Measurements from ENCODE around the gene CFAP43.
A peak's percentile ranks its signal among the peaks of the same experiment; 100 is the strongest.

CFAP43 gene

DNA sequence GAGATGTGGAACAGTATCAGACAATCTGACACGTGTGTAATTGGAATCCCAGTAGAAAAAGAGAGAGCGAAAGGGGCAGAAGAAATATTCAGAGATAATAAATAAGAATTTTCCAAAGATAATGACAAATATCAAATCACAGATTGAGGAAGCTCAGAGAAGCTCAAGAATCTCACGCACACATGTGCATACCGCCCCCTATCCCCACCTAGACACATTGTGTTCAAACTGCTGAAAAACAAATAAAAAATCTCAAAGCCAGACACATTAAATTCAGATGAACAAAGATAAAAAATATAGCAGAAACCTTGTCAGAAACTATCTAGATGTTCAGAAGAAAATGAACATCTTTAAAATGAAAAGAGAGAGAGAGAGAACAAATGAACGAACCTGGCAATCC, 92.9 kb downstream of the CFAP43 start:
- no peak for DNase-seq

DNA sequence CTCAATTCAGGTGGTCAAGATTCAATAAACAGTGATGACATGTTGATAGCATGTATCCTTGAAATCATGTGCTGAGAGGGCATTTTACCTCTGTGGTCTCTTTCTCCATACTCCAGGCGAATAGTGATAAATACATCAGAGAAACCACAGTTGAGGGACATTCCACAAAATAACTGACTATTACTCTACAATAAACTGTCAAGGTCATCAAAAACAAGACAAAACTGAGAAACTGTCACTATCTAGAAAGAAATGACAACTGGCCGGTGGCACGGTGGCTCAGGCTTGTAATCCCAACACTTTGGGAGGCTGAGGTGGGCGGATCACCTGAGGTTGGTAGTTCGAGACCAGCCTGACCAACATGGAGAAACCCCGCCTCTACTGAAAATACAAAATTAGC, 94.0 kb downstream of the CFAP43 start:
- DNase-seq = no peak

DNA sequence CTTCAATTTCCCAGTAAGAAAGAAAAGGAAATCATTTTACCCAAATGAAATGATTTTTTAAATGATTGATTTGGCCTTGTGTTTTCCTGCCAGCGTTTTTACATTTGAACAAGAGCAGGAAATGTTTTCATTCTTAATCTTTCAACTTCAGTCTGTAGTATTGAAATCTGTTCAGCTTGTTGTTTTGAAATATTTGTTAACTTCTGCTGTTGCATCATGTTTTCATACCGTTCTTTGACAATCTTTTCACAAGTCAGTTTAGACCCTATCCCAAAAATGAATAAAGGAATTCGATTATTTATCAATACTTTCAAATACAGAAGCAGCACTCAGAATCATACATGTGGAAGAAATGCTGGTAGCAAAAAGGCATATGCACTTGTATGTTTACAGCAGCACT, 102.1 kb downstream of the CFAP43 start:
- no peak for DNase-seq

DNA sequence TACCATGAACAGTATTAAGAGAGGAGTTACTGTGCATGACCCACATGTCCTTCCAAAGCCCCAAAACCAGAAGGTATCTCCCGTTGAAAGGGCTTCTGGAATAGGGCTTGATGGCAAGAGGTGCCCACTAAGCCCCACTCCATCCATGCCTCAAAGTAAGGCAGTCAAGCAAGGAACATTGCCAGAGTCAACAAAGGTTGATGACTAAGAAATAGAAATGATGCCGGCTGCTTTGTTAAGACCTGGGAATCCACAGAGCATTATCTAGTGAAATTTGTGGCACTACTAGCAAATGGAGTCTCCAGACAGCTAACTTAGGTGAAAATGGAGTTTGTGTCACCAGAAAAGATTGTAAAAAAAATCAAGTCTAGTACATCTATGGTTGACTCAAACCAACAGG, 104.0 kb downstream of the CFAP43 start:
- no peak for DNase-seq

DNA sequence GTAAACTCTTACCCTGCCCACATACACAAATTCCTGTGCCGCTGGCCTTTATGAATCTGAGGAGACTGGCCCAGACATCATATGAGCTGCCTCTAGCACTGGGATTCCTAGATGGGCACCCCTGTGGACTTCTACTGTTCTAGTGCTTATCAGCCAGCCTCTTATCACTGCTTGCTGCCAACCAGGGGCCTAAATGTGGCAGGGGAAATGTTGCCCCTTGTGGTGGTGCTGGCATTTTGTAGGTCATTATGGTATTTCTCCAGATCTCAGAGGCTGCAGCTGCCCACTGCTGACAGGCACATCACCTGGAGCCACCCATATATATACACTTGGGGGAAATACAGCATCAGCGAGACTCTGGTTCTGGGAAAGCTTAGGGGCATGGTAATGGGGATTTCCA, 104.8 kb downstream of the CFAP43 start:
- peak in 6 of 58 donors; percentile 0 to 9 (median 4) for DNase-seq

DNA sequence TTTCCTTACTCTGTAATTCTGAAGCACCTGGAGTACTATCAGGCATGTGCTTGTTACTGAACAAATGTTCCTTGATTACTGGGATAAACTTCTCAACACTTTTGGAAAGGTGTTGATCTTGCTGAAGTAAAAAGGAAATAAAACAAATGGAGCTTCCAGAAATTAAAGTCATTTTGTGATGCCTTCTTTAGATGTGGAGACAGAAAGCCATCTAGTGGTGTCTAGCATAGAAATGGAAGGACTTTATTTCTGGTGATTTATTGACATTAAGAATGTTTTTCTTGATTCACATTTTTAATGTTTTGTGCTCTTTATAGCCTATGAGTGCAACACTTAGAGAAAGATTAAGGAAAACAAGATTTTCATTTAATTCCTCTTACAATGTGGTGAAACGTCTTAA, 108.8 kb downstream of the CFAP43 start:
- no peak for DNase-seq

DNA sequence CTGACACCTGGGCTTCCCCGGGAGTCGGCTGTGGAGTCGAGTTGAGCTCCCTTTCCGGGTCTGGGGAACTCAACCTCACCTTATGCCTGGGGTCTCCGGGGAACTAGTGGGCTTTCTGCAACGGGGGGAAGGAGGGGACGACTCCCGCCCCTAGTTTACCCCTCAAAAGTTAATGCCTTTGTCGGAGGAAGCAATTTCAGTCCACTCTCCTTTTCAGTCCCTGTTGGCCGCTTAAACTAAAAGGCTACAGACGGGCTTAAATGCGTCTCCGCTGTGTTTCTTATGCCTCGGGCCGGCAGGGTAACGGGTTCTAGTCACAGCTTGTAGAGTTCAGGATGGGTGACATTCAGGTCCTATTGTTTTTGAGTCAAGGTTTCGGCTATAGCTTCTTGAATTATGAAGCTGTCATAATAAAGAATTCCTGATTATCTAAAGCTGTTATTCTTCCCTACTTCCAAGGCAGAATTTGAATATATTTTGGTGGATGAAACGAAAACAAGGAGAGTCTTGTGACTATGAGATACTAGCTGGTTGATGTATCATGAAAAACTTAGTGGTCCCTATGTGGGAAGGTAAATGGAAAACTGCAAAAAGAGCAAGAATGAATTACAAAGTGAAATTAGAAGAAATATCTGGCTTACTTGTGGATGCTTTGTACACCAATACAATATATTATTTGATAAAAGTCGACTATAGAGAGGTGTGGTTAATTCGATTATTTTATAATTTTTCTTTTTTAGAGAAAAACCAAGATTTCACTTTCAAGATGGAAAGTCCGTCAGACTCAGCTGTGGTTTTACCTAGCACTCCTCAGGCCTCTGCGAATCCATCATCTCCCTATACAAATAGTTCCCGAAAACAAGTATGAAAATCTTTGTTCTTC, 109.7 kb downstream of the CFAP43 start:
- DNase-seq = peak in 5 of 58 donors; percentile 16 to 53 (median 44)

DNA sequence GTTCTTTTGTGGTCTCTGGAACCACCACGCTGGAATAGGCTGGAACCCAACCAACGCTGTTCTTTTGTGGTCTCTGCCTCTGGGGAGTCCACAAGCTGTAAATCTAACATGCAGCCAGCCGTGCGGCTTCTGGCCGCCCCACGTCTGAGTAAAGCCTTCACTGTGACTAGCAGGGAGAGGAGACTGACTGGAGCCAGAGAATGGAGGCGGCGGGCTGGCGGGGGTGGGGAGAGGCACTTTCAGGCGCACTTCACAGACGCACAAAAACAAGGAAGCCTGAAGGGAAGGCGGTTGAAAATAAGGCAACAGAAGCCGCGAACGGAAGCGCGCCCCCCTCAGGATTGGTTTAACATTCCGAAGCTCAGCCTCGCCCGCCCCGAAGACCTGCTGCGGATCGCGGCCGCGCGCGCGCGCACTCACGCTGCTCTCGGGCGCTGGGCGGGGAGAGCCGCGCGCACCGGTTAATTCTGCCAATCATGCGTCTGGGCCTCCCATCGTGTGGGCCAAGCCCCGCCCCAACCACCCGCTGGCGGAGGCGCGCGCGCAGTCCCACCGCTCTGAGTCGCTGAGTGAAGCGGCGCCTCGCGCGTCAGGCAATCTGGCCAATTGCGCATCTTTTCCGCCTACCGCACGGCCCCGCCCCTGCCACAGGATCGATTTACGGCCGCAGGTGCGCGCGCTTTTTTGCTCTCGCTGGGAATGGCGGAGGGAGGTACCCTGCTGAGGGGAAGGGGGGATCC, 110.5 kb downstream of the CFAP43 start, which contains the start of gene SFR1:
Gene SFR1 (plus strand): TSS at position 687 of the 740 bp plus-strand sequence. CDS start 13 bp downstream, at position 700.
- DNase-seq = peak; percentile 88 to 100 (median 98)

DNA sequence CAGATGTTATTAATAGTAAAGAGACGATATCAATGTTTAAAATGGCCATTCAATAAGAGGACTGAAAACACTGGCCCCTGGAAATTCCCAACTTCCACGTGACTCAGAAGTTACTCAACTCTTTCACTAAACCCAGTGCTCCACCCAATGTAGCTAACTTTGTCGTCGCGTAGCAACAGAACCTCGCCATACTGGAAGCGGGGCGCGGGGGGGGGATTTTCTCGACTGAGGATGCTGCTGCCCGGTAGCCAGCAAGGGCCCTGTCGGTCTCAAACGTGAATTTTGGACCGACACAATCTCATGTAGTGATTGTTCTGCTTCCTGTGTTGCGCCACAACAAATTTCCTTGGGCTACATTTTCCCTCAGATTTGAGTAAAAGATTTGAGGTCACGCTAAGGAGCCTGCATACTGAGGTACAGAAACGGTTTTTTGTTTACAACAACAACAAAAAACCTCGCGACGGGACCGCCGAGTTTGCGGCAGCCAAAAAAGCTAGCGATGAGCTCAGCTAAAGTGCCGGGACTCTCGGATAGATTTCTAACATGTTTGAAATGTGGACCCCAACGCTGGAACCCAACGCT, 111.2 kb downstream of the CFAP43 start:
- peak in 55 of 58 donors; percentile 7 to 82 (median 55) for DNase-seq

DNA sequence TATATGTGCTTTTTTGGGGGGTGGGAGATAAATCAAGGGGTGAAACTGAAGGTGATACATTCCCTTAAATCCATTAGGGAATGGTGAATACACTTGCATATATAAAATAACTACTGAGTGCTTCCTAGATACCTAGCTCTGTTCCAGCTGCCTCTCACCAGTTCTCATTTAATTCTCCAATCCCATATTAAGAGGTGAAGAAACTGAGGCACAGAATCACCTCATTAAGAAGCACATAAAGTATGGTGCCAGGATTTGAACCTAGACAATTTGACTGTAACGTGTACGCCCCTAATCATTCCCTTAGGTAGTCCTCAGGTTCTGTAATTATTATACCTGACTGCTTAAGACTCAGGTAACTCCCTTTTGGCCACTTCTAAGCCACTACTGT, 111.7 kb downstream of the CFAP43 start:
- DNase-seq = no peak

DNA sequence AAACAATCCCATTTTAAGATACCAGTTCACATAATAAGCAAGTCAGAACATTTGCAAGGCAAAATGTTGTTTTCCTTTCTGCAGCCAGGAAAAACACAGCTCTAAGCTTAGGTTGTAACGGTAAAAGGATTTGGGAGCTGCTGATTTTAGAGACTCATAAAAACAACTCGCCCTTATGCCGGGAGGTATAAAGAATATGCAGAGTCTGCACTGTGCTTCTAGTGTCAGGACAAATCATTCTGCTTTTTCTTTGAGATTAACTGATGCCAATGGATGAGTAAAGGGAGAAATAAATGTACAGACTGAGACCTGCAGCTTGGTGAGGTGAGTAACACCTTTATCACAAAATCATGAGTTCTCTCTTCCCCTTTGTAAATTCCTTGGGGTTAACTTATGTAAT, 112.2 kb downstream of the CFAP43 start:
- DNase-seq = no peak

DNA sequence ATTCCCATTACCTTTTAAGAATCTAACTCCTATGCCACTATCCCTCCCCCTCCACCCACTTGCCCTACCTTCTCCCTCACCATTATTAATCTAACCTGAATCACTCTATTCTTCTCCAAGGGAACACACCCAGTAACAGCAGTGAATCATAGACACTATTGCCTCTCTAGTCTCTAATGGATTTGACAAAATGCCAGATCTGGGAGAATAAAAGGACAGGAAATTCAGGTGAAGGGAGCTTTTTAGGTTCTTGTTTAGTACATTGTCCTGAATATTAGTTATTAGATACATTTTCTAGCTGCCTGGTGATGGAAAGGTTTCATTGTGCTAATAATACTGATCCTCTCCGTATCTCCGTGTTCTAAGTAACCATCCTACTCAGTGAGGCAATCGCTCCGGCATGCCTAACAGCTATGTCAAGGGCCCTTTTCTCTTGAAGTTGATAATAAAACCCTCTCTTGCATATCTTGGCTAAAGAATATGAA, 114.3 kb downstream of the CFAP43 start:
- DNase-seq = no peak

DNA sequence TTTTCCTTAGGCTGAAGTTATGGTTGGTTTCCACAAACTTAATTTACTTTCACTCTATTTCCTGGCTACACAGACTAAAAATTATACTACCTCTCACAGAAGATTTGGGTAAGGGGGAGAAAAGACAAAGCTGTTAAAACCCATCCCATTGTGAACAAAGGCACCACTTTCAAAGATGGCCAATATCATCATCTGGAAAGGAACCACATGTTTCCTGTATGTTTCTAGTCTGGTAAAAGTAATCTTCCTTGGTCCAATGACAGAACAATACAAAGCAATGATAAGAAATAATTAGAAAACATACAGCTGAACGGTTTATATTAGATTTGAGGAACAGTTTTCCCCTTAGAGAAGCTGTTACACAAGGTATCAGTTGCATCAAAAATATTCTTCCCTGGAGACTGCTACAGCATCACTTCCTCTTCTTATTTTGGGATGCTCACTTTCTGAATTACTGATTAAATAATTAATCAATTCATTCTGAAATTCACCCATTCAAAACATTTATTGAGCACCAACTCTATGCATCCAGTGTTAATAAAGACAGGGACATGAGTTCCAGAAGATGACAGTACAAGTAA, 118.7 kb downstream of the CFAP43 start:
- DNase-seq = no peak

DNA sequence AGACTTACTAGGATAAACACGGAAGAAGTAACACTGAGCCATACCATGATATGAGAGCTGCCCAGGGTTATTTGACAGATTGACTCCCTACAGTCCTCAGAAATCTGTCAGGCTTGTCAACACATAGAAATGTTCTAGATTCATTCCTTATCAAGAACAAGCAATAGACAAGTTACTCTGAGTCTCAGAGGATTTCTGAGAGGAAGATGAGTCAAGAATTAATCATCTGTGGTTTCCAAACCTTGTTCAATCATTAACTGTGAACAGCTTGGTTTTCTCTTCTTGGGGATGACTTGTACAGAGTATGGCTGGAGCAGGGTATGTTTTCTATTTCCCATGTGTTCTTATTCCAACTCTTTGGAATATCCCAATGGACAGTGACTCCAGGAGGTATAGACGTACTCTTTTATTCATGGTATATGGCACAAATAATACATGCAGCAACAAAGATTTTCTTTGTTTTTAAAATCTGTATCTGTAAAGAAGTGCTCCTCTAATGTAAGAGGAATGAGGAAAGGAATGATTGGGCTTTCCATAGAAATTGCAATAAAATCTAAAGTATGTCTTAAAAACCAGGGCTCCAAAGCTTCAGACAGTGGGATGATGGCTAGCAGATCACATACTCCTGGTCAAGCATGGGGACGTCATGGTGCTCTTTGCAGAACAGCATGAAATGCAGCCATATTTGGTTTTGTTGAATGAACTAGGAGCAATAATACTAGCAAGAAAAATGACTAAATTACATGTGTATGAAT, 122.1 kb downstream of the CFAP43 start:
- DNase-seq = no peak

DNA sequence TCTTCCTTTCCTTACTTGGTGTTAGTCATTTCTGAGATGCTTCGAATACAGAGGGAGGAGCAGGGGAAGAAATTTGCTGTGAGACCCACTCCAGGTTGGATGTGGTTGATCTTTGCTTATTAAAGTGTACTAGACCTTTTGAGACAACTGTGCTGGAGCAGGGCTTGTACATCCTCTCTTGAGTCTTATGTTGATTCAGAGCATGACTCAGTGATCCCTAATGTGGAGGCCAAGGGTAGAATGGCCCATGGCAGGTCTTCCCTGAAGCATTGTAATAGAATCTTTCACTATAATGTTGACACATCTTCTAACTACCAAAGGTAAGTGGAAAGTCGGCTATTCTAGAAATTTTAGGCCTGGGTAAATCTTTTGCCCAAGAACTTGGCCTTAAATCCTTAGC, 127.2 kb downstream of the CFAP43 start:
- DNase-seq = no peak

DNA sequence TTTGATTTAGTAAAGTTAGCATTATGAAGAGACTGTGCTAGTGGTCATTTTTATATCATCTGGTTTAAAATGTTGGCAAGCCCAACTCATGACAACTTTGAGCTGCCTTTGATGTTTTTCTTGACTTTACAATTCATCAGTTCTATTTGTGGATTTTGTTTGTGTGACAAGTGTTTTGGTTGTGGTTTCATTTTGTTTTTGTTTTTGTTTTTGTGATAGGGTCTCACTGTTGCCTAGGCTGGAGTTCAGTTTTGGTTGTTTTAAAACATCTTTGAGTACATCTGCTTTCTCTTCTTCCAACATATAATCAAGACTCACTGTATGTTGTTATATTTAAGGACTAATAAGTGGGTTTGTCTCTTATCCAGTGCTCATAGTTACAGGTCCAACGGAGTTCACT, 127.7 kb downstream of the CFAP43 start:
- no peak for DNase-seq

DNA sequence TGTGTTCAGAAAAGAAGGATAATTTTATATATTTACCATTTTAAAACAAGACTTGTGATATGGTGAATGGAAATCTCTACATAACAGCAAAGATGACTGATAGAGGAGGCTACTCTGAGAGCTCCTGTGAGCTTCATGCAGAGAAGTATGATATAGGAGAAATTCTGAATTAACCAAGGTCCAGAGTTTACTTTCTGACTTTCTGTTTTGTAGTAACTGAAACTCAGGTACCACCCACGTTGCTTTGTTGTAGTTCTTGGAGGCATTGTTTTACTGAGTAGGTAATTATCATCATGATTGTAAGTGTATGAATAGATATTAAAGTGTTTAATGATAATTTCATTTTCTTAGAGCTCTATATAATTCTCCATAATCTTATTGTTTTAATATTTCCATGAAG, 128.2 kb downstream of the CFAP43 start:
- DNase-seq = no peak

DNA sequence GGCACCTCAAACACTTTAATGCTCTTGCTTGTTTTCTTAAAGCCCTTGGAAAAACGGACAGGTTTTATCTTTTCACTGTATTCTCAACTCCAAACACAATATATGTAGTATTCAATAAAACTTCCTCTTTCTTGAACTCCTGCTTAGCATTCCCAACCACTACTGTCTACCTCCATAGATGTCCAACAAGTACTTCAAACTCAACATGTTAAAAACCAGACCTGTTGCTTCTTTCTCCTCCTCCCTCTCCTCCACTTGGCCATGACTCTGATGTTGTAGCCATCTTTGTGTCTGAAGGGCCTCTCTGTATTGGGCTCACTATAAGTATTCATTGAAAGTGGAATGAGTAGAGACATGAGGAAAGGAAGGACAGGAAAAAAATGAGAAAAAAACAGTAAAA, 130.3 kb downstream of the CFAP43 start:
- DNase-seq = no peak

DNA sequence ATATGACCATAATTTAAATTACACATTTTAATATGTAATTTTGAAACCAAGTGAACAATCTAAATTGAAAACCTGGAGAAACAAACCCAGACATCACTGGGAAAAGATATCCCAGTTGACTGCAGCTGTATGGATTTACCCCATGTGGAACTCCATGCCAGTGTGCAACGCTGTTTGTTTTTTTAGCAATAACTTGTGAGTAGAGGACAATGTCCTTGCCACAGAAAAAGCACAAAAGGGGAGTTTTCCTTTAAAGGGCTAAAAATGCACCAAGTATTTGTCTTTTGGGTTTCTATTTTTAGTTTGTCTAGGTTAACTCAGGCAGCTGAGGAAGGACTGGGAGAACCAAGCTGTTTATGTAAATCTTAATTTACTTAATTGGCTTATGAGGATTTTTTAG, 131.4 kb downstream of the CFAP43 start:
- no peak for DNase-seq

DNA sequence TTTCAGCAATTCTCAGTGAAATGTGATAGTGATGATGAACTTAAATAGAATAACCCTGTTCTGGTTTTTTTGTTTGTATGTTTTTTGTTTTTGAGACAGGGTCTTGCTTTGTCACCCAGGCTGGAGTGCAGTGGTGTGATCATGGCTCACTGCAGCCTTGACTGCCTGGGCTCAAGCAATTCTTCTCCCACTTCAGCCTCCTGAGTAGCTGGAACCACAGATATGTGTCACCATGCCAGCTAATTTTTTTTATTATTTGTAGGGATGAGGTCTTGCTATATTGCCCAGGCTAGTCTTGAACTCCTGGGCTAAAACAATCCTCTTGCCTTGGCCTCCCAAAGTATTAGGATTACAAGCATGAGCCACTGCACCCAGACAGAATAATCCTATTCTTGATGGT, 132.2 kb downstream of the CFAP43 start:
- no peak for DNase-seq

DNA sequence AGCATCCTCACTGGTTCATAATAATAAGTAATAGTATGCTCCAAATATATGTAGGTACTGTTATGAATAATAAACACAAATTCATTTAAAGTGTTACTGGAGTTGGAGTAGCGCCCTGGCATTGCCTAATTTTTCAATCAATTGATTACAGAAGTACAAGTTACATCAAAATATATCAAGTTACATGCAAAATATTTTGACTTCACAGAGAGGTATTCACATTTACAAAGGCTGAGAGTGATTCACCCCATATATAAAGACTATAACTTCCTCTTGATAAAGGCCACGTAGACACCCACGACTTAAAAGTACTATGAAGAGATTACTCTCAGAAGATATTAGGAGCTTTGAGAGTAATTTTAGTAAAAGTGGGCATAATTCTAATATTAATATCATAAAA, 132.9 kb downstream of the CFAP43 start:
- no peak for DNase-seq
